ENCODE data around the gene PIK3R3.
A peak's percentile ranks its signal among the peaks of the same experiment; 100 is the strongest.

Gene PIK3R3

DNA sequence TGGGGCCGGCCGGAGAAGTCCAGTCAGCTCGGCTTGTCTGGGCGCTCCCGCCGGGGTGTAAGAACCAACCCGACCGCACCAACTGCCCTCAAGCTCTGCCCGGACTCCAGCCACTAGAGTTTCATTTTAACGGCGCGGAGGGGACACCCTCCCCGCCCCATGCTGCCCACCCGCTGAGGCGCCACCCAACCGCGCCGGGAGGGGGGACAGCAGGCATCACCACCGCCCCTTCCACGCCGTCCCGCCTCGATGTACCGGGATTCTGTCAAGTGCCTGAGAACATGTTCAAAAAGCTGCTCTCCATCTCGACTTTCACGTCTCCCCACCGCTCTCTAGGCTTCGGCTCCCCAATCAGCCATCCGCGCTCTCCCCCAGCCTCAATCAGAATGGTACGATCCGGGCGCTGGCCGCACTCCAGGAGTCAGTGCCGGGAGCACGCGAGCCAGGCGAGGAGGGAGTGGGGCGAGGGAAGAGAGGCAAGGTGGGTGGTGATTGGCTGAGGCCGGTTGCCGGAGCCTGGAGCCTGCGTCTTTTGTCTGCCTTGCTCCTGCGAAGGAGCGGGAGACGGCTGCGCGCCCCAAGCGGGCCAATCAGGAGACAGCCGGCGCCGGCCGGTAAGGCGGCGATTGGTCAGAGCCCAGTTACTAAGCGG, at the start of gene PIK3R3:
Gene PIK3R3 (minus strand): TSS at position 101 of the 652 bp plus-strand sequence. CDS start 677 bp downstream, outside the sequence.
- H3K27ac Mint-ChIP-seq: peak within 1 kb of the TSS; percentile 100
- peaks cover 4% of the 10 kb centered on the region for H3K36me3 Mint-ChIP-seq (ENCODE audit: low read depth)
- no peaks in the 10 kb centered on the region for H3K27me3 Mint-ChIP-seq (ENCODE audit: low read depth)
- H3K9me3 Mint-ChIP-seq: no peaks in the 10 kb centered on the region
- peak within 1 kb of the TSS; percentile 88 to 92 (median 91) for H3K4me3 Mint-ChIP-seq
- peaks cover 61% of the 10 kb centered on the region for H3K4me1 Mint-ChIP-seq
- TF ChIP-seq, protein P1, sequence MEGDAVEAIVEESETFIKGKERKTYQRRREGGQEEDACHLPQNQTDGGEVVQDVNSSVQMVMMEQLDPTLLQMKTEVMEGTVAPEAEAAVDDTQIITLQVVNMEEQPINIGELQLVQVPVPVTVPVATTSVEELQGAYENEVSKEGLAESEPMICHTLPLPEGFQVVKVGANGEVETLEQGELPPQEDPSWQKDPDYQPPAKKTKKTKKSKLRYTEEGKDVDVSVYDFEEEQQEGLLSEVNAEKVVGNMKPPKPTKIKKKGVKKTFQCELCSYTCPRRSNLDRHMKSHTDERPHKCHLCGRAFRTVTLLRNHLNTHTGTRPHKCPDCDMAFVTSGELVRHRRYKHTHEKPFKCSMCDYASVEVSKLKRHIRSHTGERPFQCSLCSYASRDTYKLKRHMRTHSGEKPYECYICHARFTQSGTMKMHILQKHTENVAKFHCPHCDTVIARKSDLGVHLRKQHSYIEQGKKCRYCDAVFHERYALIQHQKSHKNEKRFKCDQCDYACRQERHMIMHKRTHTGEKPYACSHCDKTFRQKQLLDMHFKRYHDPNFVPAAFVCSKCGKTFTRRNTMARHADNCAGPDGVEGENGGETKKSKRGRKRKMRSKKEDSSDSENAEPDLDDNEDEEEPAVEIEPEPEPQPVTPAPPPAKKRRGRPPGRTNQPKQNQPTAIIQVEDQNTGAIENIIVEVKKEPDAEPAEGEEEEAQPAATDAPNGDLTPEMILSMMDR (IDR thresholded peaks at IDR 0.05; ENCODE audit: unreplicated experiment in 3 of 3): no peak

DNA sequence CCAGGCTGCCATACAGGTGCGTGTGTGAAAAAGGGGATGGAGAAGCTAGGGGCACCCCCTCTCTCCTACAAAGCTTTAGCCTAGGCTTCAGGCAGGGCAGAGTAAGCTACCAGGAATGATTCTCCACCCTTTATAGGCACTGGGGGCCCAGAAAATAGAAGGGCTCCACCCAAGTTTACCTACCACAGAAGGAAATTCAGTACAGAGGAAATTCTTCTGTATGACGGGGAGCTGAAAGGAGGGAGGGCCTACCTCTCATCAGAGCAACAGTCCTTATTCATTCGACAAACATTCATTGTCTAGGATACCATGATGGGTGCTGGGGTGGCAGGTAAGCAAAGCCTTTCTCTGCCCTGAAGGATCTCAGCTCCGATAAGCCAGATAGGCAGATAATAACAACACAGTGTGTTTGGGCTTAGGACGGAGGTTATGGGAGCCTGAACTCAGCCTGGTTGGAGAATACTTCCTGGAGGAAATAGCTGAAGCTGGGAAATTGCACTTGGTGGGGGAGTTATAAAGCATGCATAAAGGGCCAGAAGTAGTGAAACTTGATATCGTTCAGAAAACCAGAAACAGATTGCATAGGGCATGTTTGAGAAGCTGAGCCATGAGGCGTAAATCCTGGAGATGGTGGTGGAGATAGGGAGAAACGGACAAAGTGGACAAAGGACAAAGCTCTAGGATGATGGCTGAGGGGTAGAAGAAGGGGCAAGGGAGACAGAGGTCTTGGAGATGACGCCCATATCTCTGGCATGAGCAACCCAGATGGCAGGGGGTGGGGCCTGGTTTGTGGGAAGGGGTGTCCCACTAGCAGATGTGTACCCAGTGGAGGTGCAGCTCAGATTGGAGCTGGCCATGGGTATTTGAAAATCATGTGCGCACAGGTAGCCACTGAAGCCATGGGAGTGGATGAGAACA, 49.2 kb upstream of the PIK3R3 start:
- H3K27ac Mint-ChIP-seq: peak overlapping the region in 2 of 3 experiments; percentile 83 to 84
- H3K9me3 Mint-ChIP-seq: no peaks in the 10 kb centered on the region
- H3K27me3 Mint-ChIP-seq (ENCODE audit: low read depth): no peaks in the 10 kb centered on the region
- TF ChIP-seq, protein P1 (IDR thresholded peaks at IDR 0.05; ENCODE audit: unreplicated experiment in 3 of 3): no peak
- peaks cover 22% of the 10 kb centered on the region for H3K4me1 Mint-ChIP-seq
- peak overlapping the region in 2 of 3 experiments; percentile 7 to 9 for H3K4me3 Mint-ChIP-seq
- no peaks in the 10 kb centered on the region for H3K36me3 Mint-ChIP-seq (ENCODE audit: low read depth)

DNA sequence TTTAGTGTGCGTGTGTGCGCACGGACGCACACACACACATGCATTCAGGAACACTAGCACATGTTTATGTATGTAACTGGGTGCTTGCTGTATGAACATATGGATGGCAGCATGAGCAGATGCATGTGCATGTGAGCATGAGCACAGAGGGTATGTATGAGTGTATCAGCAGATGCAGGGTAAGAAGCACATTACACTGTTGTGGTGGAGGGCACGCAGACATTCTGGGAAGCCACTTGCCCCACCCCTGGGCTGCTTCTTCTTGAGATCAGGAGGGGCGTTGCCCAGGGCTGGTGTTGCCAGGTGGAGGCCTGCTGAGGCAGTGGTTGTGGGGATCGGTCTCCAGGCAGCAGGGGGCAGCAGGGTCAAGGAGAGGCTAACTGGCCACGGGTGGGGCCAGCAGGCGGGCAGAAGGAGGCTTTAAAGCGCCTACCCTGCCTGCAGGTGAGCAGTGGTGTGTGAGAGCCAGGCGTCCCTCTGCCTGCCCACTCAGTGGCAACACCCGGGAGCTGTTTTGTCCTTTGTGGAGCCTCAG, 47.7 kb upstream of the PIK3R3 start:
- Mint-ChIP-seq H3K4me3 (no peak overlapping the region), H3K27ac (no peak overlapping the region), H3K27me3 (ENCODE audit: low read depth) (no peaks in the 10 kb centered on the region), H3K9me3 (no peaks in the 10 kb centered on the region), H3K4me1 (peaks cover 20% of the 10 kb centered on the region), H3K36me3 (ENCODE audit: low read depth) (no peaks in the 10 kb centered on the region)
- TF ChIP-seq, protein P1 (IDR thresholded peaks at IDR 0.05; ENCODE audit: unreplicated experiment in 3 of 3): no peak

DNA sequence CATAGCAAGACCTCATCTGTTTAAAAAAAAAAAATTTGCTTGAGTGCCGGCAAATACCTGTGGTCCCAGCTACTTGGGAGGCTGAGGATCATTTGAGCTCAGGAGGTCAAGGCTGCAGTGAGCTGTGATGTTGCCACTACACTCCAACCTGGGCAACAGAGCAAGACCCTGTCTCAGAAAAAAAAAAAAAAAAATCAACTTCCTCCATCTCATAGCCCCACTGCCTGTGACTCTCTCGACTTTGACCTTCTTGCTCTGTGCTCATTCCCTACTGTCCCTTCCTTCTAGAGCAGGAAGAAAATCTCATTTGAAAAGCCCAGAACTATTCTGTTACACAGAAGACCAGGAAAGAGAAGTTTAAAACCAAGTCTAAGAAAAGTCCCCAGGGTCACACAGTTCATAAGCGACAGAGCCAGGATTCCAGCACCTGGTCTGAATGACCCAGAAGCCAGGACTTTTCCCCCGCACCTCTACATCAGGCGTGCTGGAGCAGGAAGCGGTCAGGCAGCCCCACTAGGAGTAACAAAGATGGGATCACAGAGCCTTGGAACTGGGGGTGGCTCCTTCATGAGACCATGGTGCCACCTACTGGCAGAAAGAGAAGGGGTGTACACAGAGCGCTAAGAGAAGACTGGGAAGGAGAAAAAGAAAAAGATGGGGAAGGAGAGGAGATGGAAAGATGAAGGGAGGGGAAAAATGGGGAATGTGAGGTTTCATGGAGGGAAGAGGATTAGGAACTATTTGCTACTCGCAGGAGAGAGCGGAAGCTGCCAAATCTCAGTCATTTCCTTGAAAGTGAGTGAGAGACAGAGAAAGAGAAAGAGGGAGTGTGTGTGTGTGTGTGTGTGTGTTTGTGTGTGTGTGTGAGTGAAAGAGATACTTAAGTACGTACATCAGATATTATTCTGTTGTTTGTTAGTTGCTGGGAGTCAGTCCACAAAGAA, 47.0 kb upstream of the PIK3R3 start:
- H3K27me3 Mint-ChIP-seq (ENCODE audit: low read depth): no peaks in the 10 kb centered on the region
- no peak overlapping the region for H3K4me3 Mint-ChIP-seq
- TF ChIP-seq, protein P1 (IDR thresholded peaks at IDR 0.05; ENCODE audit: unreplicated experiment in 3 of 3): peak; percentile 88 to 93 (median 90)
- peaks cover 17% of the 10 kb centered on the region for H3K4me1 Mint-ChIP-seq
- no peaks in the 10 kb centered on the region for H3K36me3 Mint-ChIP-seq (ENCODE audit: low read depth)
- no peak overlapping the region for H3K27ac Mint-ChIP-seq
- no peaks in the 10 kb centered on the region for H3K9me3 Mint-ChIP-seq

DNA sequence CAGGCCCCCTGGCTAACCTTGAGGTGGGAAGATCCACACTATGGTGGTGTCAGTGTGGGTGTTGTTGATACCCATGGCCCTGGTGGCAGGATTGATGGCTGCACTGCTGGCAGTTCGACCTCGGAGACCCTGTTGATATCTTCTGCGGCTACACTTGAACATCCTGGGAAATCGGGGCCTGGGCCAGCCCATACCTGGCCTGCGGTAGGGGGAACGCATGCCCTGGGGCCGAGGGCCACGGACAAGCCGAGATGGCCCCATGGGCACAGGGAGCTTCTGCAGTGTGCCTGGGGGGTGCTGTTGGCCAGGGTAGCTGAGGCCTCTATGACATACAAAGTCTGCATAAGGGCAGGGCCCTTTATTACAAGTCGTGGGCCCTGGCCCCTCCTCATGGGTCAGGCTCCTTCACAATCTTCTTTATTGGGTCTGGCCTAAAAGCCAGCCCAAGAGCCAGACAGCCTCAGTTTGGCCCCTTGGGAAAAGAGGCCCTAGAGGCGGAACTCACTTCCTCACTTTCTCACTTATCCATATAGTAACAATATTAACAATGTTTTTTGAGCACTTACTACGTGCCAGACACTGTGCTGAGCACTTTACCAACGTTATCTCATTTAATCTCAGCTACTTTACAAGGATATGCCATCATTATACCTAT, 43.9 kb upstream of the PIK3R3 start, which contains the start of gene P3R3URF:
Gene P3R3URF (minus strand): TSS at position 278 of the 655 bp plus-strand sequence. CDS start 17 bp downstream, at position 261.
- Mint-ChIP-seq H3K4me3 (no peak within 1 kb of the TSS), H3K9me3 (no peaks in the 10 kb centered on the region), H3K36me3 (ENCODE audit: low read depth) (no peaks in the 10 kb centered on the region), H3K27me3 (ENCODE audit: low read depth) (peaks cover under 1% of the 10 kb centered on the region), H3K27ac (no peak within 1 kb of the TSS), H3K4me1 (peaks cover under 1% of the 10 kb centered on the region)
- TF ChIP-seq, protein P1 (IDR thresholded peaks at IDR 0.05; ENCODE audit: unreplicated experiment in 3 of 3): no peak

Measured in nephron (organoid).